HG03135 (cell line): ENCODE results near the gene ADCY9.
"Not testable (repeated sequence)": the region's sequence is repeated elsewhere in the genome, so short reads cannot be mapped to it uniquely, and the experiment has no call there.

Source experiments
- ATAC-seq: cut with Tn5 transposase; IDR thresholded peaks from one replicate; pipeline ENCODE4 v1.9.1; 2021; ENCODE audit warnings: mild to moderate bottlenecking, moderate library complexity; ENCODE audit not compliant: unreplicated experiment

ADCY9 gene

DNA sequence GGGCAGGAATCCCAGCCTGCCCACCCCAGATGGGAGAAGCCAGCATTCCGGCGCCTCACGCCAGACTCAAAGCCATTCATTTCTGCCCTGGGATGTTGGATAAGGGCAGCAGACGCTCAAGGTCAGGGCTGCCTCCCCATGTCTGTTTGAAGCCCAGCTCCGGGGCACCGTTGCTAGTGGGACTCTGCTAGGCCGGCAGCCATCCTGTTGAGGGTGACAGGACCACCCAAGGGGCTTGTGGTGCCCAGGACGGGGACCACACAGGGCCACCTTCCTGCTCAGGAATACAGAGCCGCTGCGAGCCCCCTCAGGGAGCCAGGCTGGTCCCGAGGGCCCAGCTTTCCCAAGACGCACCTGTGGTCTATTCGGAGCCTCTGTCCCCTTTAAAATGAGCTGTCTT, 134.0 kb downstream of the ADCY9 start:
- ATAC-seq: no peak

DNA sequence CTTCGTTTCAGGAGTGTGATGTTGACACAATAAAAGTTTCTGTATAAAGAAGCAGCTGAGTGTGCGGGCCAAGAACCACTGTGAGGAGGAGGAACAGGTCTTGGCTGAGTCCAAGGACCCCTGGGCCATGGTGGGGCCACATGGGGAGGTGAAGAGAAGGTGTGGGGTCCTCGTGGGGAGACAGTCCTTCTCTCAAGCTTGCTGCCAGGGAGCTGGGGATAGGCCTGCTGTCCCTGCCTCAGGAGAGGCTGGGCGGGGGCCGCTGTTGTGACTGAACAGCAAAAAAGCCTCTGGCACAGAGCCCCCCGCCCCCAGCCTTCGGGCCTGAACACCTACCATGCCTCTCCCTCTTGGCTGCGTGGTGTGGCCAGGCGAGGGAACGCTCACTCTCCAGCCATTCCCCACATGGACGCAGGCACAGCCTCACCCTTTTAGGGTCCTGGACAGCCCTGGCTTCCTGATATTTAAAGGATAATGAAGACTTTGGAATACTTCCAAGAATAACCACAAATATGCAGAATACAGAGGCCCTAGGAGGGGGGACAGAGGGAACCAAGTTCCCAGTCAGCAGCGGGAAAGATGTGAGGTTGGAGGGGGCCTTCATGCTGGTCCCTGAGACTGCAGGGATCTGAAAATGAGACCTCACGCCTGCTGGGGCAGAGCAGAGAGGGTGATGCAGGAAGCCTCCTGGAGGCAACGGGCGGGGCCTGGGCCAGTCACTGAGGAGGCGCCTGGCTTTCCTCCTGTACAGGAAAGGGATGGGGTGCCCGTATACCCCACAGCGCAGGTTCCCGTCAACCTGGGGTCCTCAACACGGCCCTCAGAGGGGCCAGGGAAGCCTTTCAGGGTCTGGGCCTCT, 135.8 kb downstream of the ADCY9 start:
- ATAC-seq: no peak

DNA sequence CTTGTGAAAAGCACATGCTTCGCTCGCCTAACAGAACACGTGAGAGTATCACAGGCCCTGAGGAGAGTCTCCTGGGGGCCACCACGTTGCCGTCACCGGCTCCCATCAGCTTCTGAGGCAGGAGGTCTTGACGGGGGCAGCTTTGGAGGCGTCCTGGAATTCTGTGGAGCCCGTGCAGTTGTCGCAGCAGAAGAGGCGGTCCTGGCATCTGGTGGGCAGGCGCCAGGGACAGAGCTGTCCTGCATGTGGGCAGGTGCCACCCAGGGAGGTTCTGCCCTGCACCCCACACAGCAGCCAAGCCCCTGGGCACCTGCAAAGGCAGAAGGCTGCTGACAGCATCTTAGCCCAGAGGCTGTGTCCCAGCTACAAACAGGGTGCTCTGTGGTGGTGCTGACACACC, 136.7 kb downstream of the ADCY9 start:
- ATAC-seq: no peak

DNA sequence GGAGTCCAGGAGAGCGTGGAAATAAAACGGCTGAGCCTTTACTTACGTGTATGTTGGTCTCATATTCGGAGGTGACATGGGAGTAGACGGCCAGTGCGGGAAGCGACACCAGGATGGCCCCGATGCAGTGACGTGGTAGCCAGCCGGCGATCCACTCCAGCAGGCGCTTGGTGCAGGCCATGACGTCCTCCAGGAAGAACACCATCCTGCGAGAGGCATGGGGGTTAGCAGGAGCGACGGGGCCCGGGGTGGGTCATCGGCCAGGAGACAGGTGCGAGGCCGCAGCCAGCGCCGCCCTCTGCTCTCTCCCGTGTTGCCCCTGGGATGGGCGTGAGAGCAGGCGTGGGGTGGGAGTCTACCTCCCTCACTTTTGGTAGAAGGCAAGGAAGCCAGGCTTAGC, 137.2 kb downstream of the ADCY9 start:
- ATAC-seq: no peak

DNA sequence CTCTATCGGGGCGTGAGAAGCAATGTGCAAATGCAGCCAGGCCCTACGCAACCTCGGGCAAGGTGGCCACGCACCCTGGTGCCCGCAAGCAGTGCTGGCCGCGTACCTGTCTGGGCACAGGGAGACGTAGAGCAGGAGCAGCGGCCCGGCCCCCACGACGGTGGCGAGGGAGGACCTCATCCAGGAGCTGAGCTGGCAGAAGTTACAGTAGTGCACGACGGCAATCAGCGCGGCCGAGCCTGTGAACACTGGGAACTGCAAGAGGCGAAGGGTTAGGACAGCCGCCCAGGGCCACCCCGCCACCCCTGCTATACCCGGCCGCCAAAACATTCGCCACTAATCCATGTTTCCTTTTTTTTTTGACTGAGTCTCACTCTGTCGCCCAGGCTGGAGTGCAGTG, 138.9 kb downstream of the ADCY9 start:
- ATAC-seq: no peak

DNA sequence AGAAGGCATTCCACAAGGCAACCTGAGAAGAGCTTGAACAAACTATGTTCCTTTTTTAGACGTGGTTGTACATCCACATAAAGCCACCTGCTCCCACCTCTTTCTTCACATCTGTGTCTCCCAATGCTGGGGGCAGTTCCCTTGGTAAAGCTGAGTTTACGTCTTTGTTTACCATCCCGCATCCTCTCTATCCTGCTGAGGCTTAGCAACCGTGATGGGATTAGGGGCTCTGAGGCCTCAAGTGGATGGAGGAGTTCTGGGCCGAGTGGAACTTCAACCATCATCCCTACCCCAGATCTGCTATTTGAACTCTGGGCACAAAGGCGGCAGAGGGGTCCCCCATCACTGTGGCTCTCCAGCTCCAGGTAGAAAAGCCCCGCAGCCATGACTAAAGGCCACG, 141.5 kb downstream of the ADCY9 start:
- no peak for ATAC-seq

DNA sequence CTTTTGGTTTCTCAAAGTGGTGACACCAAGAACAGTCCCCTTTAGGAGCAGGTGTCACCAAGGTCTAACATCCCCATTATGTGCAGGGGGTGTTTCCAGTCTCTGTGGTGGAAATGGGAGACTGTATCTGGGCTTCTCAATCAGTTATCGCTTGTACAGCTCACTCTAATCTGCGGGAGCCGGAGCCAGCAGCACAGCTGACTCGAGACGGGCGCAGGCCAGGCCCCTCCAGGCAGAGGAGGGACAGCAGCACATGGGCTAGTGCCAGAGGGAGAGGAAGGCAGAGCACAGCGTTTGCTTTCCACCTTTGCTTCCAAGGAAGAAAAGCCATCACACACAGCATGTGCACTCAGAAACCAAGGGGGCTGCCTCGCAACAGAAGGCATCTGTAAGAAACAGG, 144.5 kb downstream of the ADCY9 start:
- ATAC-seq: no peak

DNA sequence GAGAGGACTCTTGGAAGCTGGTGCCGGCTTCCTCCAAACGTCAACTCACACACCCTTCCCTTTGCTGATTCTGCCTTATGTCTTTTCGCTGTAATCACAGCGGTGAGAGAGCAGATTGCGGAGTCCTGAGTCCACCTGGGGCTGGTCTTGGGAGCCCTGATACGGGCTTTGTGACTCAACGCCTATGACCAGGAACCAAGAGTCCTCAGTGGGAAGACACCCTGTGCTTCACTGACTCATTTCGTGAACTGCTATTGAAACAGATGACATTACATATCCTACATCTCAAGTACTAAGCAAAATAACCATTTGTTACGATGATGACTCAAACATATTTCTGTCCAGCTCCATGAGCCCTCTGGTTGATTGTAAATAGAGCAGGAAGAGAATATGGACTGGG, 145.0 kb downstream of the ADCY9 start:
- no peak for ATAC-seq

DNA sequence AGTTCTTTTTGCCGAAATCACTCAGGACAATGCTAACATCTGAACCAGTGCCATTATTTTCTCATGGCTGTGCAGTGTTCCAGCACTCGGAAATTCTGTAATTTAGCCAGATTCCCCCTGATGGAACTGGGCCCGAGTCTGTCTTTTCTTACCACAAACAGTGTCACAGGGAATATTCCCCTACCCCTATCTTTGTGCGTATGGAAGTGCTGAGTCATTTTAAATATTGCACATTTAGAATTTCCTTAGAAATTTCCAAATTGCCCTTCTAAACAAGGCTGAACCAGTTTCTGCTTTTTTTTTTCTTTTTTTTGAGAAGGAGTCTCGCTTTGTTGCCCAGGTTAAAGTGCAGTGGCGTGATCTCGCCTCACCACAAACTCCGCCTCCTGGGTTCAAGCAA, 147.7 kb downstream of the ADCY9 start:
- ATAC-seq: no peak

DNA sequence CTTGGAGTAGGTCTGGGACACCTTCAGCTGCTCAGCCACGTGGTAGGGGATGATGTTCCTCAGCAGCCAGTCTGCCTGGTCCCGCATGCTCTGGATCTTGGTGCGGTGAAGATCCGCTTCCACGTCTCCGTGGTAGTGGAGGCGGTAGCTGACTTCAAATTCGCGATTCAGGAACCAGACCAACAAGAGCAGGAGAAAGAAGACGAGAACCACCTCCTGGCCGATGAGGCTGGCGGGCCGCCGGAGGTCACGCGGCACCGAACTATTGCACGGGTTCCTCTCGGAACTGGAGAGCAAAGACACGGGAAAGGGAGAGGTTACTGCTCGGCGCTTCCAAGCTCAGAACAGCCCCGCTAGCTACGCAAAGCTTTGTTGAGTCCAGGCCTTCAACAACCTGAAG, 149.6 kb downstream of the ADCY9 start:
- no peak for ATAC-seq

DNA sequence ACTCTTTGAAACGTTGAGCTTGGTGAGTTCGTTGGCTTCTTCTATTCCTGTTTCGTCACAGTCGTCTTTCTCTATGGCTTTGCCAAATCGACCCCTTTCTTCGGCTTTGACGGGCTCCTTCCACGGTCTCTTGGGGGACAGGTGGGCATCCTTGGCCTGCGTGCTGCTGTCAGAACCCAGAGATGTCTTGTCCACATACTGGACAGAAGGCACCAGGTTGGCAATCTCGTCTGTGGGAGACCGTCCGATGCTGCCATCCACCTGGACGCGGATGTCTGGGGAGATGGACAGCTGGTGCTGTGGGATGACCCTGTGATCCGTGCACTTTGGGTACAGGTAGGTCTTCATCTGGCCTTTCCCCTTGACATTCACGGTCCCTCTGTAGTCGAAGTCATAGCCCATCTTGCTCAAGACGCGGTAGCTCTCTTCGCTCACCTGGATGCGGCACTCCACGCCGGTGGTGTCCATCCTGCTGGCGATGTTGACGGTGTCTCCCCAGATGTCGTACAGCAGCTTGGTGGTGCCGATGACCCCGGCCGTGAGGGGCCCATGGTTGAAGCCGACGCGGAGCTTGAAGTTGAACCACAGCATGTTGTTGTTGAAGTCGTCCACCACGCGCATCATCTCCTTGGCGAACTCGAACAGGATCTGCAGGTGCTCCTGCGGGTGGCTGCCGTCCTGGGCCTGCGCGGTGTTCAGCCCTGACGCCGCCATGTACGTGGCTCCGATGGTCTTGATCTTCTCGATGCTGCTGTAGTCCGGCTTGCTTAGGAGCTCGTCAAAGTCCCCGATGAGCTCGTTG, 150.3 kb downstream of the ADCY9 start:
- no peak for ATAC-seq

DNA sequence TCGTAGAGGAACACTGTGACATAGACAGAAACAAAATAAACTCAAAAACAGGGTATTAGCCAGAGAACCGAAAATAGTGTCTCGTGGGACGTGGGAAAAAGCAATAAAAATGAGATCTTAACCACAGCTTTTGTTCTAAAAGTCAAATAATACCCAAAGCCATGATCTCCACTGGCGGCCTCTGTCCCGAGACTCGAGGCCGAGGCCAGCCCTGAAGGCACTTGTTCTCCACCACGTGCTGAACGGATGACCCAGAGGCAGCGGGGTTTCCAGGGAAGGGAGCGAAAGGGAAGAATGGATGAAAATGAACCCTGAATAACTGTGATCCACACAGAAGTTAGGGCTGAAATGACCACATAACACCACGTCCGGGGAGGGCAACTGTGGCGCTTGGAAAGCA, 150.9 kb downstream of the ADCY9 start:
- no peak for ATAC-seq

DNA sequence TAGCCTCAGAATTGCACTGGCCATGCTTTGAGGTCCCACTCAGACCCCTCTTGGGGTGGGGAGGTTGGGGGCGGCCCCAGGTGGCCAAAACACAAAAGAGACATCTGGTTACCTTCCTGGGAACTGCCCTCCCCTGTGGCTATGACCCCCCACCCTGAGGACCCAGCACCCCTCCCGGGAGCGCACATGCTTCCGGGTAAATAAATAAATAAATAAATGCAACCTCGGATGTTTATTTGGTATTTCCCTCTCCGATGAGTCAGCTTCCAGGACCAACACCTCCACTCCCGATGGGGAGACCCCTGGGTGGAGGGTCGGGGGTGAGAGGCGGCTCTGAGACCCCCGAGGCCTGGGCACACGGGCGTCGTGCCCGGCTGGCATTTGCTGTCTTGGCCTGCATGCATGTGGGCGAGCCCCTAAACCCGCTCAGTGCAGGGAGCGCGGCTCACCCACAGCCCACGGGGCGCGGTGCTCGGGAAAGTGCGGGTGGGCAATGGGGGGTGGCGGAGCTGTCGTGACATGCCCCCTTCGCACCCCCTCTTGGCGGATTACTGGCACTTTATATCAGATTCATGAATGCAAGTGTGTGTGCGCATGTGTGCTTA, 151.5 kb downstream of the ADCY9 start:
- no peak for ATAC-seq

DNA sequence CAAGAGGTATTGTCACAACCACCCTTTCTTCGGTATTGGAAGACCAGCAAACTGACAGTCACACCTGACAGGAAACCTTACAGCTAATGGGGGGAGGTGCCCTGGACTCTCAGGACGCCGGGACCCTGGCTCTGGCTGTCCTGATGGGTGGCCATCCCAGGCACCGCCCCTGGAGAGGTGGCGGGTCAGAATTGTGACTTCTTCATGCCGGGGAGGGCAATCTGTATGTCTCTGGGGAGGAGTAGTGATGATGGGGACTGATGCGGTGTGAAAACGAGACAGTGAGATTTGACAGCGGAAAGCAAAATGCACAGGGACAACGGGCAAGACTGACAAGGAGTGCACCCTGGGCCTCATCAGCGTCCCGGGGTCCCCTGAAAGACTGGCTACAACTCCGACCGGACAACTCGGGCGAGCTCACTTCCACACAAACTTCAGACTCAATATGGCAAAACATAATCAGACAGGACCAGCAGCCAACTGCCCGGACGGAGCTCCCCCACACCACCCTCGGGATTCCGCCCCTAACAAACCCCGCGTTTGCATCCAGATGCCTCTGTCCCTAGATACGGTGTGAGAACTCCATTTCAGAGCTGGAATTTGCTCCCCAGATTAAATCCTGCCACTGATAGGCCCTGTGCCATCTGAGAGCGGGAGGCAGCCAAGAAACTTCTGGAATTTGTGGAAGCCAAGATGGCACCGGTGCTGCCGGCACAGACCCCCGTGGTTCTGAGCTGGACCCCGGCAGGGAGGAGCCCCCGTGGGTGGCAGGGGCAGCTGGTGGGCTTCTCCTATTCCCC, 152.2 kb downstream of the ADCY9 start:
- ATAC-seq: no peak

DNA sequence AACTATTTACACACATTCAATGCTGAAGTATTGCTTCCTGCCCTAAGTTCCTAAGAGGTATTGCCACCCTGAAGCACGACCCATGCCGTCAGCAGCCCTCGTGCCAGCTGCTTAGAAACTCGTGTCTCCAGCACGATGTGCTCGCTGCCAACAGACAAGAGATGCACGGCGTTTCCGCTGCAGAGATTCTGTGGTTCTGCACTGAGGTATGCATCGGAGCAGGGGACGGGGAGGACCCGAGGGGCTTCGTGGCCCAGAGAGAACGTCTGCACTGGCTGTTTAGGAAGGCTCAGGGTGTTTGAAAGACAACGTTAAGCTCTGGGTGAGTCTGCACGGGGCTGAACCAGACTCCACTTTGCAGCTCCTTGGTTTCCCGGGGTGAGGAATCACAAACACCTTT, 153.0 kb downstream of the ADCY9 start:
- ATAC-seq: no peak

DNA sequence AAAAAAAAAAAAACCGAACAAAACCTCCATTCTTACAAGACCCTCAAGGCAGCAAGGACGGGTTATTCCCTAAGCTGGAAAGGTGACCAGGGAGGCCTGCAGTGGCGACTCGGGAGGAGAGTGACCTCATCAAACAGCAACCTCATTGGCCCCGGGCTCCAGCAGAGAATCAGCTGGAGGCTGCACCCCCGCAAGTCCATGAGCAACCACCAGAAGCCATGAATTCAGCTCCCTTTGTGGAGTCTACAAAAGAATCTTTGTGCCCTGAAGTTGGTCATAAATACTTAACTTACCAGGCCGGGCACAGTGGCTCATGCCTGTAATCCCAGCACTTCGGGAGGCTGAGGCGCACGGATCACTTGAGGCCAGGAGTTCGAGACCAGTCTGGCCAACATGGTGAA, 154.8 kb downstream of the ADCY9 start:
- no peak for ATAC-seq

DNA sequence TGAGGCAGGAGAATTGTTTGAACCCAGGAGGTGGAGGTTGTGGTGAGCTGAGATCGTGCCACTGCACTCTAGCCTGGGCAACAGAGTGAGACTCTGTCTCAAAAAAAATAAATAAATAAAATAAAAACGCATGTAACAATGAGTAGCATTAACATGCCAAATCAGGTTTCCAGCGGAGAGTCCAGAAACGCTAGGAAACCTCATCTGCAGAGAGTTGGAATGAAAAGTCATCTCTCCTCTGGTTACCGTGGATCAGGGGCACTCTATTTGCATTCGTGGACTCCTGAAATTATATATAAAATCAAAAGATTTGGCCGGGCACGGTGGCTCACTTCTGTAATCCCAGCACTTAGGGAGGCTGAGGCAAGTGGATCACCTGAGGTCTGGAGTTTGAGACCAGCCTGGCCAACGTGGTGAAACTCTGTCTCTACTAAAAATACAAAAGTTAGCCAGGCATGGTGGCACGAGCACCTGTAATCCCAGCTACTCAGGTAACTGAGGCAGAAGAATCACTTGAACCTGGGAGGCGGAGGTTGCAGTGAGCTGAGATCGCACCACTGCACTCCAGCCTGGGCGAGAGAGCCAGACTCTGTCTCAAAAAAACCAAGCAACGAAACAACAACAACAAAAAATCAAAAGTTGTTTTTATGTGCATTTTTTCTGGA, 156.2 kb downstream of the ADCY9 start:
- ATAC-seq: not testable (repeated sequence)

DNA sequence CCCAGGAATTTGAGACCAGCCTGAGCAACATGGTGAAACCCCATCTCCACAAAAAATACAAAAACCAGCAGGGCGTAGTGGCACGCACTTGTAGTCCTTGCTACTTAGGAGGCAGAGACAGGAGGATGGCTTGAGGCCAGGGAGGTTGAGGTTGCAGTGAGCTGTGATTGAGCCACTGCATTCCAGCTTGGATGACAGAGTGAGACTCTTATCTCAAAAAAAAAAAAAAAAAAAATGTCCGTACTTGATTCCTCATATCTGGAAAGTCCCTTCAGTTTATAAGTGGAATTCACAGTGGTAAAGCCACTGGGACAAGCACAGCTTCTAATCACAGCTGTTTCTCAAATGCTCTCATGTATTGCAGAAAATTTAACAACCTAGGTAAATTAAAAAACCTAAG, 157.1 kb downstream of the ADCY9 start:
- ATAC-seq: no peak

DNA sequence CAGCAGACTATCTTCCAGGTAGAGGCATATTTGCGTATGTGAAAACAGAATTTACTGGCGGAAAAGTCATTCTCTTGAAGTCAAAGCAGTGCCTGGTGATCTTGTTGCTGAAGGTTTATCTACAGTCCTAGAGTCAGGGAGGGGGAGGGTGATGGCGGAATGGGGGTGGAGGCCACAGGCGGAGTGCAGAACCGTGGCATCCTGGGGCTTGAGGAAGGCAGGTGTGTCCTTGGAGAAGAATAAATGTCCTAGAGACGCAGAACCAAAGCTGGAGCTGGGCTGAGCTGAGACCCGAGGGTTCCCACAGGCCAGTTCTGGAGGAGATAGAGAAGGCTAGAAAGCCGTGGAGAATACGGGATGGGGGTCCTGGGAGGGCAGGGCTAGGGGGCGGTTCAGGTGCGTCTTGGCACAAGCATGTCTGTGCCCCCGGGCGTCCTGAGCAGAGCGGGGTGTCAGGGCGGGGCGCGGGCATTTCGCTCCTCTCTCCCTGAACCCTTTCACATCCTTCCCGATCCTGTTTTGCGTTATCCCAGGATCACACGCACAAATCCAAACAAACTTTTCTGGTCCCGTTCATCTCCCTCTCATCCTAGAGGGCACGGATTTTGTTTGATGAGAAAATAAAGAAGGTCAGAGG, 158.8 kb downstream of the ADCY9 start:
- ATAC-seq: no peak

DNA sequence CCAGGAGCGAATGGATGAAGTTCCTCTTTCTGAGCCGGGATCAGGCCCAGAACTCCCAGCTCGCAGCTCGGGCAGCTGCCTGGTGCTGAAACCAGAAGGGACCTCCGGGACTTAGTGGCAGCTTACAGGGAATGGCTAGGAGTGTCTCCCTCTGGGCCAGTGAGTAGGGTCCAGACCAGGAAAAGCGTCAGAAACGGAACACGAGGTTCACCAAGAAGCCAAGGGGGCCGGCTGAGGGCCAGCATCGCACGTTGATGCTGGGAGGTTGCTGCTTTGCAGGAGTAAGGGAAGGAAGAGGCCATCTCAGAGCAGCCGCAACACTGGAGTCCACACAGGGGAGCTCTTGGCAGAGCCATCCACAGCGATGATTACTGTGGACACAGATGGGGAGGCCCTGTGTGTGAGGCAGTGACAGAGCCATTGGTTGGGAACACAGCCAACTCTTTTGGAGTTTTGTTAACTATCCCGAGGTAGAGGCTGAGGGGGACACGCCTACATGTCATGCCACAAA, 161.8 kb downstream of the ADCY9 start:
- ATAC-seq: no peak
